Psoas muscle (tissue), 8 donors: Measurements from ENCODE around the gene OCIAD2. TPM values are rescaled to one million over a fixed set of nuclear protein-coding genes. Genes with fewer than 3 reads are reported as not detected.

Source experiments
- ATAC-seq, 4 donors: fragments of 200-7000 bp; cut with Tn5 transposase; one replicate each; pipeline ENCODE4 v1.9.1; 2020; ENCODE audit warnings: moderate library complexity in 3 of 4, mild to moderate bottlenecking in 2 of 4
- DNase-seq, 2 donors: peaks; one replicate each; pipeline ENCODE4 v3.0.0-alpha.2; 2020
- H3K27ac ChIP-seq: fragments of 200-600 bp; one replicate; pipeline ENCODE4 v1.8.0; 2022
- H3K27me3 ChIP-seq, 3 donors: fragments of 200-600 bp in 1 of 3; one replicate each; pipeline versions ENCODE4 v1.6.1 to v1.8.0; 2013 to 2022; ENCODE audit warnings: low read length in 2 of 3, mild to moderate bottlenecking in 2 of 3, moderate library complexity in 1 of 3; ENCODE audit not compliant: insufficient read depth in 3 of 3
- H3K36me3 ChIP-seq, 2 donors: fragments of 200-600 bp in 1 of 2; one replicate each; pipeline versions ENCODE4 v1.6.1 to v1.8.0; 2013 to 2022; ENCODE audit warnings: low read depth in 1 of 2, mild to moderate bottlenecking in 1 of 2, moderate library complexity in 1 of 2; ENCODE audit not compliant: insufficient read depth in 1 of 2
- H3K4me1 ChIP-seq: fragments of 200-600 bp; one replicate; pipeline ENCODE4 v1.8.0; 2022
- H3K4me3 ChIP-seq: fragments of 200-600 bp; one replicate; pipeline ENCODE4 v1.8.0; 2022; ENCODE audit warnings: mild to moderate bottlenecking
- H3K9me3 ChIP-seq: fragments of 200-600 bp; one replicate; pipeline ENCODE4 v1.8.0; 2022
- CTCF ChIP-seq: fragments of 200-600 bp; IDR thresholded peaks from one replicate; pipeline ENCODE4 v1.8.0; 2022; ENCODE audit warnings: antibody characterized with exemption
- WGBS, 3 donors: extraction: QIAGEN DNeasy Blood & Tissue Kit; methylation state at CpG; one replicate each; pipeline versions ENCODE4 v1.1.6 to v1.1.7; 2013; 5-methylcytosine and 5-hydroxymethylcytosine counted together
- intact Hi-C, 2 donors: fragments of 100-400 bp; cut with DNase I; formaldehyde crosslinking; loops; one replicate each; pipeline versions ENCODE4 v1.11.0 to v1.14.2; 2022
- polyA plus RNA-seq, 3 donors: library from polyadenylated mRNA; stranded (reverse); fragments of 200-250 nt; gene quantifications; one replicate each; pipeline ENCODE4 v1.2.3, GENCODE V29; 2013
- total RNA-seq, 4 donors: library from RNA; stranded (reverse); fragmentation: NEBNext Ultra II Directional in 2 of 4; extraction: Animal tissue kit (Norgen Biotek cat#: 25700) in 2 of 4; gene quantifications; one replicate each; pipeline versions ENCODE4 v1.2.1 to v1.2.4, GENCODE V29; 2021 to 2023
- donor health status: healthy with polysubstance abuse.
- donor health status: DM: no; HTN: no; CAD: no; lungs with moderate emphysema.
- donor health status: Bipolar disorder and iron deficiency.
- donor health status: healthy.
- donor health status: DM: yes; HTN: yes; CAD: no.
- donor health status: DM: no; HTN: no; CAD: no.
- donor health status: DM: no; HTN: no; CAD: no.
- donor health status: DM: yes; HTN: yes; CAD: no.

OCIAD2 gene
- total and polyA plus RNA-seq, 7 donors: 2.1 to 9.7 (median 7.8) TPM

- ATAC-seq: no peak
- 69 to 78% (median 71%) methylated on average over 9 of the region's 9 CpGs for WGBS, 3 donors
- H3K4me1 ChIP-seq: no peaks in the 10 kb centered on the region
- TF ChIP-seq CTCF: no peak
- no peak overlapping the region for H3K27ac ChIP-seq
- intact Hi-C loops: no loop called here
- peaks cover 0 to 92% of the 10 kb centered on the region in 2 donors for H3K36me3 ChIP-seq
- no peak overlapping the region for H3K4me3 ChIP-seq
- no peaks in the 10 kb centered on the region for H3K9me3 ChIP-seq
- no peak for DNase-seq
- no peaks in the 10 kb centered on the region for H3K27me3 ChIP-seq
Measured at GRCh38 chr4:48841045-48841827, 65.3 kb downstream of the OCIAD2 start.

DNA sequence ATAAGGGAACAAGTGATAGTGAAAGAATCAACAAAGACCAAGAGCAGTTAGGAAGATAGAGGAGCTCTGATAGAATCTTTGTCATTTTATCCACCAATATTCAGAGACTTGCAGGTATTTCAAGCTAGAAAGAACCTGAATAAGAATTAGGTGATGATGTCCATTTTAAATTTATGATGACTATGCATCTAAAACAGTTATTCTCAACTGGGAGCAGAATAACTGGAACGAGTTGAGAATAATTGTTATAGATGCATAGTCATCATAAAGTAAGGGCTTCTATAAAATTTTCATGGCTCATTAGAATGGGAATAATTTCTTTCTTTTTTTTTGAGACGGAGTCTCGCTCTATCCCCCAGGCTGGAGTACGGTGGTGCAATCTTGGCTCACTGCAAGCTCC is 69.9 kb downstream of the OCIAD2 start:
- Histone ChIP-seq H3K27me3 (no peaks in the 10 kb centered on the region), H3K9me3 (no peaks in the 10 kb centered on the region), H3K36me3 (peaks cover 4 to 86% of the 10 kb centered on the region in 2 donors), H3K4me1 (peaks cover 11% of the 10 kb centered on the region), H3K4me3 (no peak overlapping the region), H3K27ac (no peak overlapping the region)
- DNase-seq: no peak
- intact Hi-C loops: loop anchor here in 1 of 2 donors (10.0 kb wide), 1 partner anchor 202 kb away; no protein-coding TSS in a partner anchor
- TF ChIP-seq CTCF: no peak
- ATAC-seq: no peak
- 95 to 98% (median 96%) methylated on average over 4 of the region's 4 CpGs for WGBS, 3 donors

Other genes starting within 250 kb of the OCIAD2 start
- gene FRYL, start 126.5 kb downstream of the OCIAD2 start, total RNA-seq: 10 to 100 TPM; 15.0 to 21.7 (median 20.9) TPM
- 10 to 100 TPM in 2 of 3 donors, 1 to 10 TPM in 1; 4.8 to 14.5 (median 10.3) TPM for gene FRYL, start 126.5 kb downstream of the OCIAD2 start, polyA plus RNA-seq
- gene OCIAD1, start 75.7 kb downstream of the OCIAD2 start, total RNA-seq: 100 to 1,000 TPM; 118 to 160 (median 136) TPM
- gene OCIAD1, start 75.7 kb downstream of the OCIAD2 start, polyA plus RNA-seq: 100 to 1,000 TPM; 106 to 121 (median 107) TPM
- gene CWH43, start 79.5 kb upstream of the OCIAD2 start, total RNA-seq: not detected
- not detected for gene CWH43, start 79.5 kb upstream of the OCIAD2 start, polyA plus RNA-seq